HEK293 (cell line): ENCODE measurements around the gene C11orf86.

Experiments used
- CTCF ChIP-seq: fragments of 450-650 bp; formaldehyde crosslinking; IDR thresholded peaks from 2 replicates; pipeline ENCODE4 v1.5.1; 2016; ENCODE audit warnings: missing biosample characterization, missing genetic modification characterization
- FEZF1 ChIP-seq: fragments of 450-650 bp; formaldehyde crosslinking; IDR thresholded peaks from 2 replicates; pipeline ENCODE4 v1.5.1; 2016; ENCODE audit warnings: missing biosample characterization, missing genetic modification characterization
- HIC1 ChIP-seq: fragments of 450-650 bp; formaldehyde crosslinking; IDR thresholded peaks from 2 replicates; pipeline ENCODE4 v1.5.1; 2016; ENCODE audit warnings: missing biosample characterization, missing genetic modification characterization
- INSM2 ChIP-seq: fragments of 450-650 bp; formaldehyde crosslinking; IDR thresholded peaks from 2 replicates; pipeline ENCODE4 v1.5.1; 2016; ENCODE audit warnings: missing biosample characterization, missing genetic modification characterization
- KLF17 ChIP-seq: fragments of 450-650 bp; formaldehyde crosslinking; IDR thresholded peaks from 2 replicates; pipeline ENCODE4 v1.5.1; 2016; ENCODE audit warnings: missing biosample characterization, missing genetic modification characterization
- KLF8 ChIP-seq: fragments of 450-650 bp; formaldehyde crosslinking; IDR thresholded peaks from 2 replicates; pipeline ENCODE4 v1.5.1; 2016; ENCODE audit warnings: missing biosample characterization, missing genetic modification characterization
- OSR2 ChIP-seq: fragments of 450-650 bp; formaldehyde crosslinking; IDR thresholded peaks from 2 replicates; pipeline ENCODE4 v1.5.1; 2016; ENCODE audit warnings: missing biosample characterization, missing genetic modification characterization
- PRDM1 ChIP-seq: fragments of 450-650 bp; formaldehyde crosslinking; IDR thresholded peaks from 2 replicates; pipeline ENCODE4; 2016; ENCODE audit warnings: missing biosample characterization, missing genetic modification characterization
- PRDM10 ChIP-seq: fragments of 450-650 bp; formaldehyde crosslinking; IDR thresholded peaks from 2 replicates; pipeline ENCODE4 v1.5.1; 2016; ENCODE audit warnings: missing biosample characterization, missing genetic modification characterization
- SCRT2 ChIP-seq: fragments of 450-650 bp; formaldehyde crosslinking; IDR thresholded peaks from 2 replicates; pipeline ENCODE4 v1.5.1; 2016; ENCODE audit warnings: missing biosample characterization, missing genetic modification characterization
- SP3 ChIP-seq: fragments of 450-650 bp; formaldehyde crosslinking; IDR thresholded peaks from 2 replicates; pipeline ENCODE4 v1.5.1; 2016; ENCODE audit warnings: missing biosample characterization, missing genetic modification characterization
- WT1 ChIP-seq: fragments of 450-650 bp; formaldehyde crosslinking; IDR thresholded peaks from 2 replicates; pipeline ENCODE4 v1.5.1; 2016; ENCODE audit warnings: missing biosample characterization, missing genetic modification characterization
- YY2 ChIP-seq: fragments of 450-650 bp; formaldehyde crosslinking; IDR thresholded peaks from 2 replicates; pipeline ENCODE4 v1.5.1; 2016; ENCODE audit warnings: missing biosample characterization, missing genetic modification characterization
- ZBTB1 ChIP-seq: fragments of 450-650 bp; formaldehyde crosslinking; IDR thresholded peaks from 2 replicates; pipeline ENCODE4 v1.5.1; 2016; ENCODE audit warnings: missing biosample characterization, missing genetic modification characterization
- ZEB2 ChIP-seq: fragments of 450-650 bp; formaldehyde crosslinking; IDR thresholded peaks from 2 replicates; pipeline ENCODE4 v1.5.1; 2016; ENCODE audit warnings: missing biosample characterization, missing genetic modification characterization
- ZNF157 ChIP-seq: fragments of 450-650 bp; formaldehyde crosslinking; IDR thresholded peaks from 2 replicates; pipeline ENCODE4 v1.5.1; 2016; ENCODE audit warnings: missing biosample characterization, missing genetic modification characterization
- ZNF26 ChIP-seq: fragments of 450-650 bp; formaldehyde crosslinking; IDR thresholded peaks from 2 replicates; pipeline ENCODE4 v1.5.1; 2016; ENCODE audit warnings: missing biosample characterization, missing genetic modification characterization
- ZNF335 ChIP-seq: fragments of 450-650 bp; formaldehyde crosslinking; conservative IDR thresholded peaks from 2 replicates; pipeline ENCODE4 v1.5.1; 2016; ENCODE audit warnings: missing biosample characterization, missing genetic modification characterization
- ZNF366 ChIP-seq: fragments of 450-650 bp; formaldehyde crosslinking; conservative IDR thresholded peaks from 2 replicates; pipeline ENCODE4 v1.5.1; 2016; ENCODE audit warnings: missing biosample characterization, missing genetic modification characterization
- ZNF398 ChIP-seq: fragments of 450-650 bp; formaldehyde crosslinking; IDR thresholded peaks from 2 replicates; pipeline ENCODE4 v1.5.1; 2017; ENCODE audit warnings: missing biosample characterization, missing genetic modification characterization
- ZNF544 ChIP-seq: fragments of 450-650 bp; formaldehyde crosslinking; IDR thresholded peaks from 2 replicates; pipeline ENCODE4 v1.5.0; 2017; ENCODE audit warnings: missing biosample characterization, missing genetic modification characterization
- ZNF558 ChIP-seq: fragments of 450-650 bp; formaldehyde crosslinking; IDR thresholded peaks from 2 replicates; pipeline ENCODE4 v1.5.1; 2016; ENCODE audit warnings: missing biosample characterization, missing genetic modification characterization
- ZNF561 ChIP-seq: fragments of 450-650 bp; IDR thresholded peaks from 2 replicates; pipeline ENCODE4 v1.5.1; 2018; ENCODE audit warnings: missing biosample characterization, missing genetic modification characterization, borderline replicate concordance
- ZNF585B ChIP-seq: fragments of 450-650 bp; formaldehyde crosslinking; IDR thresholded peaks from 2 replicates; pipeline ENCODE4 v1.5.1; 2016; ENCODE audit warnings: missing biosample characterization, missing genetic modification characterization
- ZNF600 ChIP-seq: fragments of 450-650 bp; formaldehyde crosslinking; IDR thresholded peaks from 2 replicates; pipeline ENCODE4 v1.5.1; 2016; ENCODE audit warnings: missing biosample characterization, missing genetic modification characterization
- ZNF626 ChIP-seq: fragments of 450-650 bp; sonication (Bioruptor Pico); formaldehyde crosslinking; IDR thresholded peaks from 2 replicates; pipeline ENCODE4 v1.5.1; 2018; ENCODE audit warnings: missing biosample characterization, missing genetic modification characterization, inconsistent platforms
- ZNF629 ChIP-seq: fragments of 450-650 bp; formaldehyde crosslinking; IDR thresholded peaks from 2 replicates; pipeline ENCODE4 v1.5.1; 2017; ENCODE audit warnings: missing biosample characterization, missing genetic modification characterization
- ZSCAN30 ChIP-seq: fragments of 450-650 bp; IDR thresholded peaks from 2 replicates; pipeline ENCODE4 v1.5.1; 2018; ENCODE audit warnings: missing biosample characterization, mild to moderate bottlenecking, missing genetic modification characterization, moderate library complexity

C11orf86 gene

GRCh38 chr11:66950112-66950535 lies 25.0 kb upstream of the C11orf86 start (continued):
- peak; percentile 16; the same call in 1 of the 2 replicates for TF ChIP-seq FEZF1 (tag by site-specific recombination)
- peak; percentile 59 for TF ChIP-seq PRDM1 (tag by site-specific recombination)
- TF ChIP-seq WT1, result peak; percentile 58
- peak; percentile 48; the same call in 1 of the 2 replicates for TF ChIP-seq SP3 (tag by site-specific recombination)
- no peak for TF ChIP-seq ZNF585B (tag by site-specific recombination)
- no peak for TF ChIP-seq SCRT2 (tag by site-specific recombination)
- peak; percentile 45; the same call in 1 of the 2 replicates for TF ChIP-seq PRDM10 (tag by site-specific recombination)
- no peak for TF ChIP-seq ZNF26 (tag by site-specific recombination)
- peak; percentile 71 for TF ChIP-seq ZNF558
- no peak for TF ChIP-seq ZSCAN30 (tag by site-specific recombination)
- peak; percentile 73 for TF ChIP-seq ZNF335 (tag by site-specific recombination)
- no peak for TF ChIP-seq ZBTB1 (tag by site-specific recombination)
- no peak for TF ChIP-seq ZNF626 (tag by site-specific recombination)
- TF ChIP-seq ZNF600, result peak; percentile 65; the same call in 1 of the 2 replicates
- TF ChIP-seq HIC1 (tag by site-specific recombination), result peak; percentile 92
- TF ChIP-seq ZNF157 (tag by site-specific recombination), result no peak
- no peak for TF ChIP-seq YY2 (tag by site-specific recombination)
- peak; percentile 54; the same call in 1 of the 2 replicates for TF ChIP-seq KLF8 (tag by site-specific recombination)
- peak; percentile 28 for TF ChIP-seq ZNF398
- peak; percentile 90 for TF ChIP-seq INSM2 (tag by site-specific recombination)
- TF ChIP-seq ZNF629, result peak; percentile 99
- peak; percentile 59; the same call in 1 of the 2 replicates for TF ChIP-seq ZNF366 (tag by site-specific recombination)
- TF ChIP-seq ZEB2 (tag by site-specific recombination), result peak; percentile 72
- TF ChIP-seq OSR2 (tag by site-specific recombination), result peak; percentile 89
- TF ChIP-seq ZNF544 (tag by site-specific recombination), result no peak
- no peak for TF ChIP-seq CTCF (tag by site-specific recombination)
- no peak for TF ChIP-seq ZNF561 (tag by site-specific recombination)
- peak; percentile 90 for TF ChIP-seq KLF17 (tag by site-specific recombination)
